Measurements from ENCODE around the gene PRDM16. TPM values are rescaled to one million over a fixed set of nuclear protein-coding genes. Genes with fewer than 3 reads are reported as not detected.
A peak's percentile ranks its signal among the peaks of the same experiment; 100 is the strongest.

Gene PRDM16
- total RNA-seq, 1 experiment from 2014 or later: 0.17 TPM

GRCh38 chr1:3312898-3313575 lies 244.0 kb downstream of the PRDM16 start:
- Histone ChIP-seq H3K9me3 (ENCODE audit: control insufficient read depth, low read depth, low read length) (no peaks in the 10 kb centered on the region), H4K91ac (ENCODE audit: insufficient read length, low read depth, low read length) (no peak overlapping the region), H2BK120ac (ENCODE audit: low read depth, low read length, poor library complexity, severe bottlenecking) (no peak overlapping the region), H2BK5ac (ENCODE audit: insufficient read length, low read length) (no peak overlapping the region), H3K56ac (ENCODE audit: insufficient read length, low read depth, low read length) (no peak overlapping the region), H3K23me2 (ENCODE audit: insufficient read length, low read depth, low read length, poor library complexity, severe bottlenecking) (no peaks in the 10 kb centered on the region), H3K27me3 (ENCODE audit: insufficient read depth, low read length) (peaks cover 3% of the 10 kb centered on the region; the same call in 1 of the 2 replicates), H3K4ac (ENCODE audit: low read depth, low read length) (no peak overlapping the region), H2AK5ac (ENCODE audit: insufficient read length, low read length) (no peak overlapping the region), H2BK12ac (ENCODE audit: insufficient read length, low read depth, low read length) (no peak overlapping the region), H3T11ph (ENCODE audit: low read length) (no peak overlapping the region), H2AFZ (ENCODE audit: low read length) (no peak overlapping the region), H3K27ac (ENCODE audit: insufficient read length, low read depth, low read length) (no peak overlapping the region), H2BK20ac (ENCODE audit: low read depth, low read length, poor library complexity, severe bottlenecking) (no peak overlapping the region), H4K8ac (replicated peaks; ENCODE audit: insufficient read length, low read depth, low read length) (no peak overlapping the region), H3K4me2 (ENCODE audit: insufficient read depth, insufficient read length, low read length) (no peak overlapping the region), H3K9ac (ENCODE audit: extremely low read depth, insufficient read length, low read length) (no peak overlapping the region), H3K14ac (ENCODE audit: insufficient read depth, low read length) (no peak overlapping the region), H2BK15ac (ENCODE audit: low read depth, low read length) (no peak overlapping the region), H4K20me1 (ENCODE audit: control insufficient read depth, insufficient read depth, insufficient read length) (no peaks in the 10 kb centered on the region), H3K79me1 (ENCODE audit: insufficient read depth, low read depth, low read length, poor library complexity, severe bottlenecking) (no peaks in the 10 kb centered on the region), H3K23ac (ENCODE audit: insufficient read length, low read depth, low read length) (no peak overlapping the region), H4K5ac (ENCODE audit: insufficient read length, low read depth, low read length) (no peak overlapping the region), H3K79me2 (ENCODE audit: insufficient read depth, low read length) (no peaks in the 10 kb centered on the region), H3K18ac (ENCODE audit: insufficient read length, low read depth, low read length) (peak overlapping the region; percentile 23), H3K4me1 (ENCODE audit: insufficient read depth, low read length) (peaks cover 2% of the 10 kb centered on the region; the same call in 1 of the 2 replicates)
- Mint-ChIP-seq H3K4me3 (no peak overlapping the region), H3K9me3 (peaks cover 0 to 3% of the 10 kb centered on the region in 2 experiments; a peak in 1 of 5 replicates), H3K27me3 (ENCODE audit: low read depth) (peaks cover 33% of the 10 kb centered on the region), H3K4me1 (peaks cover 33 to 39% of the 10 kb centered on the region in 2 experiments), H3K27ac (peak overlapping the region in 1 of 3 experiments; percentile 22; a peak in 1 of 7 replicates), H3K36me3 (ENCODE audit: insufficient read depth in 1 of 3, low read depth in 3 of 3) (no peaks in the 10 kb centered on the region)
- DNase-seq: peak; percentile 77
- WGBS (ENCODE audit: extremely low coverage, insufficient read length, low lambda C conversion rate): no CpG with 5 or more reads among the region's 38 CpGs
- TF ChIP-seq CTCF (conservative IDR thresholded peaks at IDR 0.05): no peak

All from H9 (cell line).